ENCODE data around the gene ABI3.

The ABI3 gene

DNA sequence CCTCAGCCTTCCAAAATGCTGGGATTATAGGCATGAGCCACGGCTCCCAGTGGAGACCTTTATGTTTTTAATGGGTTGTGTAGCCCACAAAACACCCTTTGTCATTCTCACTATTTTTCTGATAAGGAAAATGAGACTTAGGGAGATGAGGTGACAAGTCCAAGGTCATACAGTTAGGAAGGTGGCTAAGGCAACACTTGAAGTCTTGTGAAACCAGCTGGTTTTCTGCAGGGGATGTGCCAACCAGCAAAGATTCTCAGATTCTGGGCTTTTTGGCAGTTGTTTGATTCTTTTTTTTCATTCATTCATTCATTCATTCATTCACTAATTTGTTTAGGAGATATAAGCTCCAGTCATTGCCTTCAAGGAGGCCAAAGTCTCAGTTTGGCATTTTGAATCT lies 30.1 kb downstream of the ABI3 start:
- no peak overlapping the region for H3K4me3 ChIP-seq (ENCODE audit: control insufficient read depth, low read depth, low read length)
- TF ChIP-seq, protein P1, sequence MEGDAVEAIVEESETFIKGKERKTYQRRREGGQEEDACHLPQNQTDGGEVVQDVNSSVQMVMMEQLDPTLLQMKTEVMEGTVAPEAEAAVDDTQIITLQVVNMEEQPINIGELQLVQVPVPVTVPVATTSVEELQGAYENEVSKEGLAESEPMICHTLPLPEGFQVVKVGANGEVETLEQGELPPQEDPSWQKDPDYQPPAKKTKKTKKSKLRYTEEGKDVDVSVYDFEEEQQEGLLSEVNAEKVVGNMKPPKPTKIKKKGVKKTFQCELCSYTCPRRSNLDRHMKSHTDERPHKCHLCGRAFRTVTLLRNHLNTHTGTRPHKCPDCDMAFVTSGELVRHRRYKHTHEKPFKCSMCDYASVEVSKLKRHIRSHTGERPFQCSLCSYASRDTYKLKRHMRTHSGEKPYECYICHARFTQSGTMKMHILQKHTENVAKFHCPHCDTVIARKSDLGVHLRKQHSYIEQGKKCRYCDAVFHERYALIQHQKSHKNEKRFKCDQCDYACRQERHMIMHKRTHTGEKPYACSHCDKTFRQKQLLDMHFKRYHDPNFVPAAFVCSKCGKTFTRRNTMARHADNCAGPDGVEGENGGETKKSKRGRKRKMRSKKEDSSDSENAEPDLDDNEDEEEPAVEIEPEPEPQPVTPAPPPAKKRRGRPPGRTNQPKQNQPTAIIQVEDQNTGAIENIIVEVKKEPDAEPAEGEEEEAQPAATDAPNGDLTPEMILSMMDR (conservative IDR thresholded peaks at IDR 0.05; ENCODE audit: control insufficient read depth, insufficient read depth, low read depth, low read length), result no peak
- DNase-seq (ENCODE audit: low read depth), result no peak

DNA sequence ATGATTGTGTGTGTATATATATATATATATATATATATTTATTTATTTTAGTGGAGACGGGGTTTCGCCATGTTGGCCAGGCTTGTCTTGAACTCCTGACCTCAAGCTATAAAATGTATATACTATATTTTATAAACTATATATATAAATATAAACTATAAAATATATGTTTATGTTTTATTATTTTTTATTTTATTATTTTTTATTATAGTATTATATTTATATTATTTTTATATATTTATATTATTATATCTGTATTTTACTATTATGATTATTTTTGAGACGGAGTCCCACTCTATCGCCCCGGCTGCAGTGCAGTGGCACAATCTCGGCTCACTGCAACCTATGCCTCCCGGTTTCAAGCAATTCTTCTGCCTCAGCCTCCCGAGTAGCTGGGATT lies 30.5 kb downstream of the ABI3 start:
- DNase-seq (ENCODE audit: low read depth), result no peak
- TF ChIP-seq, protein P1 (conservative IDR thresholded peaks at IDR 0.05; ENCODE audit: control insufficient read depth, insufficient read depth, low read depth, low read length), result no peak
- H3K4me3 ChIP-seq (ENCODE audit: control insufficient read depth, low read depth, low read length), result no peak overlapping the region

DNA sequence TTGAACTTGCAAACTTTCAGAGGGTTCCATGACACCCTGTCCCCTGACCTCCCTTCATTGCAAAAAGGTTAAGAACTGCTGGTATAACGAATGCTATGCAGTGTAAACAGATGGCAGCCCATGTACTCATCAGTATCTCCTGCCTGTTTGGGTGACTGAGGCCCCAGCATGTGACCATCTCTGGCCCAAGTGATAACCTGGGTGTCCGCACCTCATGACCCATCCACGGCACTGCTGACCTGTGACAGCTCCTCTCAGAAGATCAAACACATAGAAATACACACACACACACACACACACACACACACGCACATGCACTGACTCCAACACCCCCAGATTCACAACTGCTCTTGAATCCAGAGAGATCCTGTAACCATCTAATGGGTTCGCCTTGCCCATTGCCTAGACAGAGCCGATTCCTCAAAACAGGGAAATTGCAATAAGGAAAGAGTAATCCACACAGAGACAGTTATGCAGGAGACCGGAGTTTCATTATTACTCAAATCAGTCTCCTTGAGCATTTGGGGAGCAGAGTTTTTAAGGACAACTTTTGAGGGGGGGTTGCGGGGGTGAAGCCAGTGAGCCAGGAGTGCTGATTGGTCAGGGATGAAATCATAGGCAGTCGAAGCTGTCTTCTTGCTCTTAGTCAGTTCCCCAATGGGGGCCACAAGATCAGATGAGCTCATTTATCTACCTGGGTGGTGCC lies 31.3 kb downstream of the ABI3 start:
- DNase-seq (ENCODE audit: low read depth), result no peak
- TF ChIP-seq, protein P1 (conservative IDR thresholded peaks at IDR 0.05; ENCODE audit: control insufficient read depth, insufficient read depth, low read depth, low read length), result no peak
- no peak overlapping the region for H3K4me3 ChIP-seq (ENCODE audit: control insufficient read depth, low read depth, low read length)

DNA sequence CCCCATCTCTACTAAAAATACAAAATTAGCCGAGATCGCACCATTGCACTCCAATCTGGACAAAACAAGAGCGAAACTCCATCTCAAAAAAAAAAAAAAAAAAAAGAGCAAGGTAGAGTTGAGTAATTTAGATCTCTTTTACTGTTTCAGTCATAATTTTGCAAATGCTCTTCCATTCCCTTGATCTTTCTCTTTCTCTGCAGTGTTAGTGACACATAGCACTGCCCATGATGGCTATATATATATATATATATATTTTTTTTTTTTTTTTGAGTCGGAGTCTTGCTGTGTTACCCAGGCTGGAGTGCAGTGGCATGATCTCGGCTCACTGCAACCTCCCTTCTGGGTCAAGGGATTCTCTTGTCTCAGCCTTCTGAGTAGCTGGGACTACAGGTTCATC lies 32.3 kb downstream of the ABI3 start:
- TF ChIP-seq, protein P1 (conservative IDR thresholded peaks at IDR 0.05; ENCODE audit: control insufficient read depth, insufficient read depth, low read depth, low read length), result no peak
- no peak for DNase-seq (ENCODE audit: low read depth)
- H3K4me3 ChIP-seq (ENCODE audit: control insufficient read depth, low read depth, low read length), result no peak overlapping the region

DNA sequence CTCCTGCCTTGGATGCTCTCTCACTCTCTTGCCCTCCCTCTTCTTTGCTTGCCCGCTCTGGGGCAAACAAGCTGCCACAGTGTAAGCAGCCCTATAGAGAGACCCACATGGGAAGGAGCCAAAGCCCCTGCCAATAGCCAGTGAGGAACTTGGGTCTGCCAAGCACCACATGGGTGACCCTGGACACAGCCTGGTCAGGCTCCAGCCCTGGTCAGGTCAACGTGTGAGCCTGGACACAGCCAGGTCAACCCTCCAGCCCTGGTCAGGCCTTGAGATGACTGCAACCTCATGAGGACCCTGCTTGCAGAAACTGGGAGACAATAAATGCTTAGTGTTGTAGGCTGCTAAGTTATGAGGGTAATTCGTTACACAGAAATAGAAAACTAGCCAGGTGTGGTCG lies 34.3 kb downstream of the ABI3 start:
- DNase-seq (ENCODE audit: low read depth), result no peak
- no peak overlapping the region for H3K4me3 ChIP-seq (ENCODE audit: control insufficient read depth, low read depth, low read length)
- TF ChIP-seq, protein P1 (conservative IDR thresholded peaks at IDR 0.05; ENCODE audit: control insufficient read depth, insufficient read depth, low read depth, low read length), result no peak

DNA sequence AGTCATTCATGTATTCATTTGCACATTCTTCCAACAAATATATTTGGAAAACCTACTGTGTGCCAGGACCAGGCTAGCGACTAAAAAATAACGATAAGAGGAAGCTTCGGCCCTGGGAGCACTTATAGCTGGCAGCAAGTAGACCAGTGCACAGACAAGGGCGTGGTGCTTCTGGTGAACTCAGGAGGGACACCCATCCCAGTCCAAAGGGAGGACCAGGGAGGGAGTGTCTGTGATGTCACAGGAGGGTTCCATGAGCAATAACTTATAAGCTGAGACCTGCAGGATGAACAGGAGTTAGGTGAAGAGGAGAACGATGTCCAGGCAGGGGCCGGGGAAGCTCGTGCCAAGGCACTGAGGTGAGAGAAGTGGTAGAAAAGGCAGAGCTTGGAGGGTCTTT lies 37.4 kb downstream of the ABI3 start:
- no peak overlapping the region for H3K4me3 ChIP-seq (ENCODE audit: control insufficient read depth, low read depth, low read length)
- DNase-seq (ENCODE audit: low read depth), result no peak

More for the DNA sequence above, 37.4 kb downstream of the ABI3 start:
- TF ChIP-seq, protein P1 (conservative IDR thresholded peaks at IDR 0.05; ENCODE audit: control insufficient read depth, insufficient read depth, low read depth, low read length), result no peak

Measured in fibroblast of mammary gland (primary cell).